ENCODE results near the gene GRM1. TPM values are rescaled to one million over a fixed set of nuclear protein-coding genes. Genes with fewer than 3 reads are reported as not detected.

GRM1 gene
- total and polyA plus RNA-seq, 5 experiments from 2014 or later: not detected

- peaks cover 0 to 14% (median 3%) of the 10 kb centered on the region in 9 donors for H3K9me3 Mint-ChIP-seq
- peaks cover 4 to 21% (median 9%) of the 10 kb centered on the region in 5 donors for H3K27me3 Mint-ChIP-seq
- no peak overlapping the region for H3K4me3 Mint-ChIP-seq
- no peaks in the 10 kb centered on the region for H3K4me1 Mint-ChIP-seq
- ATAC-seq (no peak), DNase-seq (no peak)
- peaks cover 0 to 5% (median 0%) of the 10 kb centered on the region in 3 donors for H3K36me3 Mint-ChIP-seq
- no peak overlapping the region for H3K27ac Mint-ChIP-seq
- POLR2A ChIA-PET: no interaction called here
Observed at GRCh38 chr6:146050168-146050567, 21.3 kb downstream of the GRM1 start.

GRCh38 chr6:146056506-146056905 is 27.6 kb downstream of the GRM1 start:
- Mint-ChIP-seq H3K36me3 (no peaks in the 10 kb centered on the region), H3K27ac (no peak overlapping the region), H3K9me3 (peaks cover 0 to 6% (median 0%) of the 10 kb centered on the region in 9 donors), H3K4me3 (no peak overlapping the region), H3K4me1 (no peaks in the 10 kb centered on the region), H3K27me3 (peaks cover 0 to 7% (median 3%) of the 10 kb centered on the region in 5 donors)
- DNase-seq: no peak
- ATAC-seq: no peak
- POLR2A ChIA-PET: no interaction called here

- POLR2A ChIA-PET: no interaction called here
Observed at GRCh38 chr6:146065690-146066089, 36.8 kb downstream of the GRM1 start.

GRCh38 chr6:146066506-146066905 is 37.6 kb downstream of the GRM1 start:
- Mint-ChIP-seq H3K9me3 (peaks cover 0 to 5% (median 0%) of the 10 kb centered on the region in 9 donors), H3K4me3 (no peak overlapping the region), H3K4me1 (no peaks in the 10 kb centered on the region), H3K27me3 (peaks cover 2 to 9% (median 6%) of the 10 kb centered on the region in 5 donors), H3K27ac (no peak overlapping the region), H3K36me3 (no peaks in the 10 kb centered on the region)
- DNase-seq: no peak
- POLR2A ChIA-PET: no interaction called here
- no peak for ATAC-seq

More at GRCh38 chr6:146065690-146066089, 36.8 kb downstream of the GRM1 start:
- Mint-ChIP-seq H3K4me1 (no peaks in the 10 kb centered on the region), H3K27me3 (peaks cover 2 to 6% (median 5%) of the 10 kb centered on the region in 5 donors), H3K4me3 (no peak overlapping the region), H3K27ac (no peak overlapping the region), H3K9me3 (peaks cover 0 to 5% (median 0%) of the 10 kb centered on the region in 9 donors), H3K36me3 (no peaks in the 10 kb centered on the region)
- ATAC-seq: no peak
- DNase-seq: no peak

GRCh38 chr6:146071781-146072180 is 42.9 kb downstream of the GRM1 start:
- Mint-ChIP-seq H3K4me3 (no peak overlapping the region), H3K9me3 (peaks cover 0 to 5% (median 0%) of the 10 kb centered on the region in 9 donors), H3K27me3 (peaks cover 0 to 15% (median 2%) of the 10 kb centered on the region in 5 donors), H3K27ac (no peak overlapping the region), H3K36me3 (no peaks in the 10 kb centered on the region), H3K4me1 (no peaks in the 10 kb centered on the region)
- POLR2A ChIA-PET: no interaction called here
- ATAC-seq (no peak), DNase-seq (no peak)

GRCh38 chr6:146077992-146078391 is 49.1 kb downstream of the GRM1 start:
- peaks cover 1 to 22% (median 9%) of the 10 kb centered on the region in 5 donors for H3K27me3 Mint-ChIP-seq
- no peaks in the 10 kb centered on the region for H3K4me1 Mint-ChIP-seq
- no peak overlapping the region for H3K4me3 Mint-ChIP-seq
- no peaks in the 10 kb centered on the region for H3K36me3 Mint-ChIP-seq
- peaks cover 0 to 8% (median 0%) of the 10 kb centered on the region in 9 donors for H3K9me3 Mint-ChIP-seq
- ATAC-seq (no peak), DNase-seq (no peak)
- no peak overlapping the region for H3K27ac Mint-ChIP-seq
- POLR2A ChIA-PET: no interaction called here

GRCh38 chr6:146087386-146087785 is 58.5 kb downstream of the GRM1 start:
- no peaks in the 10 kb centered on the region for H3K4me1 Mint-ChIP-seq
- POLR2A ChIA-PET: no interaction called here
- H3K27me3 Mint-ChIP-seq: peaks cover 1 to 21% (median 3%) of the 10 kb centered on the region in 5 donors
- no peak overlapping the region for H3K4me3 Mint-ChIP-seq
- no peak for ATAC-seq
- H3K36me3 Mint-ChIP-seq: no peaks in the 10 kb centered on the region
- H3K9me3 Mint-ChIP-seq: peaks cover 0 to 3% (median 0%) of the 10 kb centered on the region in 9 donors
- no peak overlapping the region for H3K27ac Mint-ChIP-seq
- DNase-seq: no peak

GRCh38 chr6:146090474-146090873 is 61.6 kb downstream of the GRM1 start:
- Mint-ChIP-seq H3K36me3 (no peaks in the 10 kb centered on the region), H3K4me3 (no peak overlapping the region), H3K27me3 (peaks cover 0 to 9% (median 0%) of the 10 kb centered on the region in 5 donors), H3K27ac (peak overlapping the region in 1 of 10 donors; percentile 11), H3K9me3 (no peaks in the 10 kb centered on the region), H3K4me1 (no peaks in the 10 kb centered on the region)
- ATAC-seq (no peak), DNase-seq (no peak)
- POLR2A ChIA-PET: no interaction called here

GRCh38 chr6:146092961-146093686 is 64.3 kb downstream of the GRM1 start:
- Mint-ChIP-seq H3K27me3 (peaks cover 0 to 3% (median 0%) of the 10 kb centered on the region in 5 donors), H3K27ac (no peak overlapping the region), H3K4me1 (no peaks in the 10 kb centered on the region), H3K4me3 (no peak overlapping the region), H3K36me3 (no peaks in the 10 kb centered on the region), H3K9me3 (no peaks in the 10 kb centered on the region)
- POLR2A ChIA-PET: no interaction called here
- DNase-seq (no peak), ATAC-seq (no peak)

GRCh38 chr6:146095481-146095880 is 66.6 kb downstream of the GRM1 start:
- POLR2A ChIA-PET: no interaction called here
- Mint-ChIP-seq H3K27me3 (peaks cover 0 to 3% (median 0%) of the 10 kb centered on the region in 5 donors), H3K4me1 (no peaks in the 10 kb centered on the region), H3K36me3 (no peaks in the 10 kb centered on the region), H3K4me3 (no peak overlapping the region), H3K27ac (no peak overlapping the region), H3K9me3 (no peaks in the 10 kb centered on the region)
- ATAC-seq: no peak
- no peak for DNase-seq

GRCh38 chr6:146097586-146097985 is 68.7 kb downstream of the GRM1 start:
- no peak for ATAC-seq
- no peak for DNase-seq
- no peak overlapping the region for H3K4me3 Mint-ChIP-seq
- POLR2A ChIA-PET: no interaction called here
- no peak overlapping the region for H3K27ac Mint-ChIP-seq
- no peaks in the 10 kb centered on the region for H3K36me3 Mint-ChIP-seq
- peaks cover 0 to 11% (median 6%) of the 10 kb centered on the region in 5 donors for H3K27me3 Mint-ChIP-seq
- H3K9me3 Mint-ChIP-seq: no peaks in the 10 kb centered on the region
- H3K4me1 Mint-ChIP-seq: no peaks in the 10 kb centered on the region

- Mint-ChIP-seq H3K36me3 (no peaks in the 10 kb centered on the region), H3K27ac (no peak overlapping the region), H3K27me3 (peaks cover 0 to 21% (median 5%) of the 10 kb centered on the region in 5 donors), H3K9me3 (peaks cover 0 to 4% (median 0%) of the 10 kb centered on the region in 9 donors), H3K4me1 (no peaks in the 10 kb centered on the region), H3K4me3 (no peak overlapping the region)
- no peak for ATAC-seq
- POLR2A ChIA-PET: no interaction called here
- no peak for DNase-seq
Observed at GRCh38 chr6:146100776-146101175, 71.9 kb downstream of the GRM1 start.

- Mint-ChIP-seq H3K9me3 (peaks cover 0 to 5% (median 3%) of the 10 kb centered on the region in 9 donors), H3K4me3 (no peak overlapping the region)
- no peak for ATAC-seq
Observed at GRCh38 chr6:146103416-146104072, 74.7 kb downstream of the GRM1 start.

More at GRCh38 chr6:146103416-146104072, 74.7 kb downstream of the GRM1 start:
- POLR2A ChIA-PET: no interaction called here
- H3K4me1 Mint-ChIP-seq: no peaks in the 10 kb centered on the region
- no peak overlapping the region for H3K27ac Mint-ChIP-seq
- no peak for DNase-seq
- H3K36me3 Mint-ChIP-seq: peaks cover 0 to 3% (median 0%) of the 10 kb centered on the region in 3 donors
- H3K27me3 Mint-ChIP-seq: peaks cover 0 to 21% (median 5%) of the 10 kb centered on the region in 5 donors
